Diencephalon (tissue), 1 donor: ENCODE data around the gene PEX11B. TPM values are rescaled to one million over a fixed set of nuclear protein-coding genes. Genes with fewer than 3 reads are reported as not detected.

Experiments
- total RNA-seq: library from RNA; depleted of rRNA; stranded (reverse); fragments of >200 nt; gene quantifications from one replicate; pipeline ENCODE4 v1.2.3, GENCODE V29; 2014

Gene PEX11B
- 32.1 TPM for total RNA-seq

GRCh38 chr1:145918144-145918991 lies at the start of gene PEX11B:
Gene PEX11B, minus strand, starts transcription at chr1:145918717. Its CDS starts 29 bp downstream, at chr1:145918688.

GRCh38 chr1:145964328-145965118 lies 46.0 kb upstream of the PEX11B start, which contains the start of the genes ANKRD34A and POLR3GL:
Gene ANKRD34A, minus strand, starts transcription at chr1:145964575. Its CDS starts 2,816 bp downstream, at chr1:145961759.
Gene POLR3GL, plus strand, starts transcription at chr1:145964690. Its CDS starts 10,176 bp downstream, at chr1:145974866.

GRCh38 chr1:145957443-145958319 lies 39.2 kb upstream of the PEX11B start, which contains the start of gene LIX1L:
Gene LIX1L, minus strand, starts transcription at chr1:145958017. Its CDS starts 90 bp downstream, at chr1:145957927.

DNA sequence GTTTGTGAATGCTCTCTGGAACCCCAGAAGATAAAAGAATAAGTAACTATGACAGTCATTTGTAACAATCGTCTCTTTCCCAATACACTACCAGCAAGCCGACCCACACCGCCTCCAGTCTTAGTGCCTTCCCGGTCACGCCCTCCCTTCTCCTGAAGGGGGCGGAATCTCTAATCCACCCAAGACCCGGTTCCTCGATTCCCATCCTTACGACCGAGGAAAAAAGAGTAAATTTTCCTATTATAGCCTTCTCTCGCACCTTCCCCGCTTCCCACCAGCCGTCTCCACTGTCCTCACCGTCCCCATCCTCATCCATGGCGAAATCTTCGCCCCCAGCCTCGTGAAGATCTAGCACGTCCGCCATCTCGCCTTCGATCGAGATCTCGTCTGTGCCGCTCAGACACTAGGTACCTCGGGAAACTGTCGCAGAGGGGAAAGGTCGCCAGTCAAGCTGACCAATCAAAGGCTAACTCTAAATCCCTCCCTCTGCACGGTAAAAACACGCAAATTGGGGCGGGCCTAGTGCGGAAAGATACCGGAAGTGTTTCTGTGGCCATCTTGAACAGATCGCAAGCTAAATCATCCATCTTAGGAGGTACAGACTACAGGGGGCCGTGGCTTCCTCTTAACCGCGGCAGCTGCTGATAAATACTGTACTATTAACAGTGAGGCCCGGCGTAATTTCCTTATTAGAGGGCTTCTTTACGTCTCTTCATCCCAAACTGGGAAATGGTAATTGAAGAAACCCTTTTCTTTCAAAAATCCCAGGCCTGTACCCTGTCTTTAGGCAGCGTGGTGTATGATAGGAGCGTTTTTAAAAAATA lies 8.8 kb upstream of the PEX11B start, which contains the start of gene RBM8A:
TSS of gene RBM8A (minus strand) at position 422 of the 824 bp plus-strand sequence. CDS start at position 364, 58 bp downstream.

GRCh38 chr1:145885738-145886287 lies 32.7 kb downstream of the PEX11B start, which contains the start of gene ANKRD35:
Gene ANKRD35, minus strand, starts transcription at chr1:145885866. Its CDS starts 108 bp downstream, at chr1:145885758.

Other genes starting within 250 kb of the PEX11B start
- gene PDZK1, start 211.3 kb downstream of the PEX11B start, total RNA-seq = 1.8 TPM
- not detected for gene CD160, start 199.2 kb downstream of the PEX11B start, total RNA-seq
- 32.5 TPM for gene RNF115, start 94.6 kb downstream of the PEX11B start, total RNA-seq
- gene POLR3C, start 94.5 kb downstream of the PEX11B start, total RNA-seq = 29.1 TPM
- gene NUDT17, start 73.1 kb downstream of the PEX11B start, total RNA-seq = 8.5 TPM
- gene PIAS3, start 59.6 kb downstream of the PEX11B start, total RNA-seq = 11.5 TPM
- gene ANKRD35, start 32.9 kb downstream of the PEX11B start, total RNA-seq = 1.6 TPM
- gene ITGA10, start 8.7 kb downstream of the PEX11B start, total RNA-seq = 1.4 TPM
- gene RBM8A, start 8.8 kb upstream of the PEX11B start, total RNA-seq = 74.5 TPM
- gene LIX1L, start 39.3 kb upstream of the PEX11B start, total RNA-seq = 23.5 TPM
- gene ANKRD34A, start 45.9 kb upstream of the PEX11B start, total RNA-seq = 2.5 TPM
- gene POLR3GL, start 46.0 kb upstream of the PEX11B start, total RNA-seq = 13.4 TPM
- gene TXNIP, start 77.9 kb upstream of the PEX11B start, total RNA-seq = 93.9 TPM
- gene HJV, start 103.0 kb upstream of the PEX11B start, total RNA-seq = 0.23 TPM
- gene NBPF10, start 226.1 kb upstream of the PEX11B start, total RNA-seq = 0.92 TPM